ENCODE results near the gene YWHAH.
"Not testable (repeated sequence)": the region's sequence is repeated elsewhere in the genome, so short reads cannot be mapped to it uniquely, and the experiment has no call there.

YWHAH gene

DNA sequence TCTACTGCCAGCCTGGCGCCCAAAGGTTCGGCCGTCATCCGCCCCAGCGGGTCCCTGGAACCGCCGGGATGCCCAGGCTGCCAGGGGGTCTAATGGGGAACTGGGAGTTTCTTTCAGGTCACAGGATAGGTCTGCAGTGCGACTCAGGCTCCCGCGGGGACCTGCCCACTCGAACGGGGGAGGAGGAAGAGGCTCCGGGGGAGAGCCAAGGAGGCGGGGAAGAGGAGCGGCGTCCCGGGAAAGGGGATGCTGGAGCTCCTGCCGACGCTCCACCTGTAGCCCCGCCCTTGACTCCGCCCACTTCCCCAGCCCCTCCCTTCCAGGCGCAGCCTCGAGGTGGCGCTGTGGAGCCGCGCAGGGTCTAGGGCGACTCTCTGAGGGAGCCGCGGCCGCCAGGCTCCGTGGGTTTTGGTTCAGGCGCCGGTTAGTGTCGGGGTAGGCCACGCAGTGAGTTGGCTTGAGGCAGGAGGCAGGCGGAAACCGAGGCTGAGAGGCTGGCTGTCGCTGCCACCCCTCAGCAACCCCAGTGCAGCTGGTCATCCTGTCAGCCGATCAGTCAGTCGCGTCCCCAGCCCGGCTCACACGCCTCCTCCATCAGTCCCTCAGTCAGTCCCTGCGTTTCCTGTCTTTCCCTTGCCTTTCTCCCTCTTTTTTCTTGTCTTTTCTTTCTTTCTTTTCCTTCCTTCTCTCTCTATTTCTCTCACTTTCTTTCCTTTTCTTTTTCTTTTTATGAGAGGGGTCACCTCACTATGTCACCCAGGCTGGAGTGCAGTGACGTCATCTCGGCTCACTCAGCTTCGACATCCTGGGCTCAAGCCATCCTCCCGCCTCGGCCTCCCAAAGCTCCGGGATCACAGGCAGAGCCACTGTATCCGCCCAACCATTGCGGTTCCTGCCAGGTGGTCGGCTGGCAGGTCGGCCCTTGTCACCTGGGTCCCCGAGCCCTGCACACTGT is 26.4 kb downstream of the YWHAH start:
- H3K27ac ChIP-seq = peak overlapping the region in 2 of 21 experiments; percentile 29 to 35

DNA sequence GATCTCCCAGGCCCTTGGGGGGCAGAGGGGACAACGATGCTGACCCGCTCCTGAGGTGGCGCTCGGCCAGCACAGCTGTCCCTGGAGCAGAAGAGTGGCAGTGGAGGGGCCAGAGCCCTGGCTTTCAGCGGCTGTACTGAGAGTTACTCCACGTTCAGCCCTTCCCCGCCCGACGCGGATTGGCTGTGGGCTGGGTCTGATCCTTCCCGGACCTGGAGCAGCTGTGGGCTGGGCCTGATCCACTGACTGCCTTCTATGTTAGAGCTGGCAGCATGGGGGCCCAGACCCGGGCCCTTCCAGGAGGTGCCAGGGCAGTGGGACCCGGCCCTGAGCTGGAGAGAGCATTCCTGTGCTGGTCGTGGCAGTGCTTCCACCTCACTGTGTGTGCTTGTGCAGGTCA is 27.8 kb downstream of the YWHAH start:
- Histone ChIP-seq H3K4me3 (no peak overlapping the region), H3K27ac (no peak overlapping the region)

More for the DNA sequence above, 26.4 kb downstream of the YWHAH start:
- H3K4me3 ChIP-seq = peak overlapping the region; percentile 4 to 33 (median 25)

DNA sequence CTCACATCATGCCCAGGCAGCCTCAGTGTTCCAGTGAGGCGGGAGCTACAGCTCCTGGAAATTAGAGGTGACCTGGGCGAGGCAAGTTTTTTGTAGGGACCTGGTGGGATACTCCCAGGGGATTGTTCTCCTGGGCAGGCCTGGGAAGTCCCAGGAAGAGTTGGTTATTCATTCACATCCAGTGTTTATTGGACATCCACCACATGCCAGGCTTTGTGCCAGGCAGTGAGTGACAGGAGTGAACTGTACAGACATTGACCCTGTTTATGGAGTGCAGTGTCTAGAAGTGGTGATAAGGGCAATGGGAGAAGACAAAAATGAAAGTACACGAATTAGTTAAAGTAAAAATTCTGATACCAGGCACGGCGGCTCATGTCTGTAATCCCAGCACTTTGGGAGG is 29.4 kb downstream of the YWHAH start:
- no peak overlapping the region for H3K4me3 ChIP-seq
- H3K27ac ChIP-seq = no peak overlapping the region

DNA sequence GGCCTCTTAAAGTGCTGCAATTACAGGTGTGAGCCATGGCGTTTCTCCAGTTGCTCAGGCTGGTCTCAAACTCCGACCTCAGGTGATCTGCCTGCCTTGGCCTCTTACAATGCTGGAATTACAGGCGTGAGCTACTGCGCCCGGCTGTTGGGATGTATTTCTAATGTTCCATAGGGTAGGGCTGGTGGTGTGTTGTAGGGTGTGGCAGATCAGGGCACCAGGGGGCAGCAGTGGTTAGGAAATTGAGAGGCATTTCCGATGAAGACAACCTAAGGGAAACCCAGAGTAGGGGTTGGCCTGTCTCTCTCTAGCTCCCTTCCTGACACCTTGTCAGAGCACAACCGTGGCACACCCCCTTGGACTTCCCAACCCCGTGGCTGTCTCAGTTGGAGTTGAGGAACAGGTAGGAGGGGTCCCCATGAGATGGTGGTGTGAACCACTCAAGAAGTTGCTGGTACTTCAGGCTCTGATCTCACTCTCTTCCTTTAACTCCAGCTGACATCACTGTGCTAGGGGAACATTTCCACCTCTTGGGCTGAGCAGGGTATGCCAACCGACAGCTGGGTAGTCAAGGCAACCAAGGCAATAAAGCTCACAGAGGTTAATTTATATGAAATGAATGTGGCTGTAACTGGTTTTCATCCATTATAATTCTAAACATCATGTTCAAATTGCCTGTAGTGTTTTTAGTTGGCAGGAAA is 33.0 kb downstream of the YWHAH start:
- Histone ChIP-seq H3K27ac (no peak overlapping the region), H3K4me3 (no peak overlapping the region)

DNA sequence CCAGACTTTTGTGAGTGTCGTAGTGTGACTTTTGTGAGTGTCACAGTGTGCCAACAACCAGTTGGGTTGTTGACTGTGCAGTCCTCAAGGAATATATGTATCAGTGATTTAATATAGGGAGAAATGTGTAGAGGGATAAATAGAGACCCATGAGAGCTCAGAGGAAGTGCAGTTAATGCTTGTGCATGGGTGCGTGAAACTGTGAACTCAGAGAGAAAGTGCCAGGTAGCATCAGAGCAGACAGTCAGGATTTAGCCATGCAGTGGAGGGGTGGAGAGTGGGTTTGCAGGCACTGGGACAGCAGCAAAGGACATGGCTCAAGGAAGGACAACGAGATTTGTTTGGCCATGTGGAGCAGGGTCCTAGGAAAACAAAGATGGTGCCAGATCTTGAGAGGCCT is 33.6 kb downstream of the YWHAH start:
- H3K27ac ChIP-seq = no peak overlapping the region

DNA sequence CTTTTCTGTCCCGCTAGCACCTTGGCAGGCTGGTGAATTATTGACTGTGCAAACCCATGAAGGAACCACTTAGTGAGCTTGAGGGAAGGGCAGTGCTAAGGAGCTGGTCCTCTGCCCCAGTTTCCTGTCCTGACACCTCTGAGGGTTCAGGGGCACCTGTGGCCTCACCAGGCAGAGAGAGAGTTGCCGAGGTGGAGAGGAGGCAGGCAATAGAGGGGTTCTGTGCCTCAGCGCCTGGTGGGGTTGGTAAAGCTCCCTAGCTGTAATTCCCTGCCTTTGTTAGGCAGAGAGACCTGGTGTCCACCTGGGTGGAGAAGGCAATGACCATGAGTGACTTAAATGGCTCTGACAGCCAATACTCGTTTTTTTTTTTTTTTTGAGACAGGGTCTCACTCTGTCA is 36.3 kb downstream of the YWHAH start:
- H3K4me3 ChIP-seq = no peak overlapping the region
- H3K27ac ChIP-seq = no peak overlapping the region

More for the DNA sequence above, 33.6 kb downstream of the YWHAH start:
- H3K4me3 ChIP-seq = no peak overlapping the region

DNA sequence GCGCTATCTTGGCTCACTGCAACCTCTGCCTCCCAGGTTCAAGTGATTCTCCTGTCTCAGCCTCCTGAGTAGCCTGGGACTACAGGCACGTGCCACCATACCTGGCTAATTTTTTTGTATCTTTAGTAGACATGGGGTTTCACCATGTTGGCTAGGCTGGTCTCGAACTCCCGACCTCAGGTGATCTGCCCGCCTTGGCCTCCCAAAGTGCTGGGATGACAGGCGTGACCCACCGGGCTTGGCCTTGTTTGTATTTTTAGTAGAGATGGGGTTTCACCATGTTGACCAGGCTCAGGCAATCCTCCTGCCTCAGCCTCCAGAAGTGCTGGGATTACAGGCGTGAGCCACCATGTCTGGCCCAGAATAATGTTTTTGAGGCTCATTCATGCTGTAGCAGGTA is 37.6 kb downstream of the YWHAH start:
- H3K4me3 ChIP-seq, H3K27ac ChIP-seq: not testable (repeated sequence)

DNA sequence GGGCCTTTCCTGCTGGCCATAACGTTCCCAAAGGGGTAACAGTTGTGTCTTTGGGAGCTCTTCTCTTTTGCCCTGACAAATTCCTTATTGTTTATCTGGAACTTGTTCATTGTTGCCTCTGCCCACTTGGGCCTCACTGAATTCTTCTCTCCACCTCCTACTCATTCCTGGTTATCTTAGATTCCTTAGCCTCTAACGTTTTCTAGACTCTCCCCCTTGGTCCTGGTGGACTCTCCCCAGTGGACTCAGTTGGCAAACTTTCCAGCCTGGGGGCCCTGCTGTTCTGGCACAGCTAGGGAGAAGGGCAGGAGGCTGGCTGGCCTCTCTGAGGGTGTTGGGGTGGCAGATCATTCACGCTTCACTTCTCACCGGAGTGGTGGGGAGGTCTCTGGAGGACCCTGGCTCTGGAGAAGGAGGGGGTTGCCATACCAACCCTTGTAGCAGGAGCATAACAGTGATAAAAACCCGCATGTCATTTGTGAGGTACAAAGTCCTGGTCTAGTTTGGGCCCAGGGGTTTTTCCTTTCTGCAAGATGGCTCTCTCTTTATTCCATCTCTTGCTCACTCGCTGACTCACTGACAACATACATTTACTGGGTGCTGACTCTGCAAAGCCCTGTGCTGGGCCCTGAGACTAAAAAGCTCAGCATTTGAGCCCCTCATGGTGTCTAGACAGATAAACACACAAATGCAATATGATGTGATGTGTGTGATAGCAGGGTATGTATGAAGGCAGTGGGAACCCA is 39.7 kb downstream of the YWHAH start:
- Histone ChIP-seq H3K4me3 (no peak overlapping the region), H3K27ac (no peak overlapping the region)

DNA sequence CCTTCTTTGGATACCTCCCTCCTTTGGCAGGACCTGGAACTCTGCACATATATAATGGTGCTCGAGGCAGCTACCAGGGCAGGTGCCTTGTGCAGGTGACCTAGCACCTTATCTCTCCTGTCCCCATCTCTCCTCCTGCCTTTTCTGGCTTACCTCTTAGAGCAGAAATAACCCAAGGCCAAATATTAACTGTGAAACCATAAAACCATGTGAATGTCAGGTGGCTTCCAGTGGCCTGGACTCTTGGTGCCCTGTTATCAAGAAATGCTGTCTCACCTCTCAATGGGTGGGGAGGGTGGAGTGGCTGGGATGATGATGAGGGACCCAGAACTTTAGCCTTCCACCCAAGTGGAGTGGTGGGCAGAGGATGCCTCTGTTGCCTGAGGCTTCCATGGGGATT is 42.9 kb downstream of the YWHAH start:
- H3K27ac ChIP-seq = no peak overlapping the region
- H3K4me3 ChIP-seq = no peak overlapping the region

DNA sequence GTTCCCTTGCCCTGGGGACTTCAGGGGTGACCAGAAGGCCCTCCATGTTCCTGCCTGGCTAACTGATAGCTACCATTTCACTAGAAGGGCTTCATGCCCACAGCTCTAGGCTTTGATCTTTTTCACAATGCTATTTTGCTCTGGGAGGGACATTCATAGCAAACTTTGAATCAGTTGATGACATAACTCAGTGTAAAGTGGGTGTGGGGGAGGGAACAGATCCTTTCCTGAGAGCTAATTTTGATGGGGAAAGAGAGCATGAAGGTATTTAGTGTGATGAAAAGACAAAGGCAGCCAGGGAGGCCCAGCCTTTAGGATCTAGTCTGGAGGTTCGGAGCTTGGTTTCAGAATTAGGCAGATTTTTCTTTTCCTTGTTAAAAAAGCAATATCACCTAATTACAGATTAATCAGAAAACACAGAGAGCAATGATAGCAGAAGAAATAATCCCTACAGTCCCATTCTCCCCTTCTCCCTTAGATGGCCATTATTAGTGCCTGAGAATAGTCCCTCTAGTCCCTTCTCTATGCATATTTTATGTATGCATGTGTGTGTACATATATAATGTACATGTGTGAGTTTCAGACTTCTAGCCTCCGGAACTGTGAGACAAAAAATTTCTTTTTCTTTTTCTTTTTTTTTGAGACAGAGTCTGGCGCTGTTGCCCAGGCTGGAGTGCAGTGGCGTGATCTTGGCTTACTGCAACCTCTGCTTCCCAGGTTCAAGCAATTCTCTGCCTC is 46.9 kb downstream of the YWHAH start:
- Histone ChIP-seq H3K27ac (no peak overlapping the region), H3K4me3 (no peak overlapping the region)

DNA sequence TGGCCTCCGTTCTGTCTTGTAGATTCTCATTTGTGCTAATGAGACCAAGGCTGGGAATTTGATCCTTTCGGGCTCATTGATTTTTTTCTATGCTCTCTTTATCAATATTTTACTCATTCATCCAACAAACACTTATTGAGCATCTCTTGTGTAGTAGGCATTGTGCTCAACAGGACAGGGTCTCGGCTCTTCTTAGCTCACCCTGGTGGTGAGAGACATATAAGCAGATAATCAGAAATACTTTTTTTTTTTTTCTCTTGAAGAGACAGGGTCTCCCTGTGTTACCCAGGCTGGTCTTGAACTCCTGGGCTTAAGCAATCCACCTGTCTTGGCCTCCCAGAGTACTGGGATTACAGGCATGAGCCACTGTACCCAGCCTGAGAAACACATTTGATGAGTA is 50.7 kb downstream of the YWHAH start:
- Histone ChIP-seq H3K4me3 (no peak overlapping the region), H3K27ac (no peak overlapping the region)

DNA sequence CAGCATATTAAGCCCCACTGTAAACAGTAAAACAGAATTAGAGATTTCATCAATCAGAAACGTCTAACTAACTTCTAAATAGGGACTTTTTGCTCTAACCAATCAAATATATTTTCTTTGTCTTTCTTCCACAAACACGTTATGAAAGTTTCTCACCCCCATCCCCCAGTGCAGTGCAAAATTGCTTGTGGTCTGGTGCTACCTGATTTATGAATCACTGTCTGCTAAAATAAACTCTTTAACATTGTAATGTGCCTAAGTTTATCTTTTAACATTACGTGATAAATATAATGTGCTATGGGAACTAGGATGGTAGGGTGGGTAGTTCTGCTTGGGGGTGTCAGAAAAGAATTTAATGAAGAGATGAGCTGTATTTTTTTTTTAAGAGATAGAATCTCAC is 51.5 kb downstream of the YWHAH start:
- H3K4me3 ChIP-seq = no peak overlapping the region
- H3K27ac ChIP-seq = no peak overlapping the region

DNA sequence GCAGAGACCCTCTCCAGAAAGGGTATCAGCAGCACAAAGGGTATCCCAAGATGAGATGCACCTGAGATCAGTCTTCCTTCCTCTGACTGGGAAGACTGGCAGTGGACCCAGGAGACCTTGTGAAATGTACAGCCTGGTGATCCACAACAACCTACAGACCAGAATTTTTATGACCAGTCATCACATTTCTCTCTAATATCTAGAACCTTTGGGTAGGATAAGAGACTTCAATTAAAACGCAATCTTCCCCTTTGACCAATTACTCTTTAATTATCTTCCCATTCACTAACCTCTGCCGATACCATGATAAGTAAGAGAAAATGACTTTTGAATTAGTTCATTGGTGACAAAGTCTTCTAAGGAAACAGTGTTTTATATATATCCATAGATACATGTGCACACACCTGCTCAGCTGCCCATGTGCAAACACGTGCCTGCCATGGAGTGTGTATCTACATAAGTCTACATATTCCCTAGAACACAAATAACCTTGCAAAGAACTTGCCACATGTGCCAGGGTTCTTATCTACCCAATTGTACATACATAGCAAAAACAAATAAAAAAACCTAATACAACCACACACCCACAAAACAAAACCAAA is 54.5 kb downstream of the YWHAH start:
- Histone ChIP-seq H3K4me3 (no peak overlapping the region), H3K27ac (no peak overlapping the region)

DNA sequence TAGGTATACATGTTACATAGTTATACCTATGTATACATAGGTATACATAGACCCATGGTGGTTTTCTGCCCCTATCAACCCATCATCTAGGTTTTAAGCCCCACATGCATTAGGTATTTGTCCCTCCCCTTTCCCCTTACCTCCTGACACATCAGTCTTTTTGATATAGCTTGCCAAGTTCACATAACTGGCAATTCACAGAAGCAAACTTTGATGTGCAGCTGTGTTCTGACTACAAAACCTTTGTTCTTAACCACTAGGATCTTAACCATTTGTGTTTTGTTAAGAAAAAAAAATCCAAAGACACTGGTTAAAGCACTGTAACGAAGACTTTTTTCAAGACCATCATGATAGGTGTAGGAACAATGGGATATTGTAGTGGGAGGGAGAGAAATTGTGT is 55.8 kb downstream of the YWHAH start:
- no peak overlapping the region for H3K4me3 ChIP-seq
- no peak overlapping the region for H3K27ac ChIP-seq

DNA sequence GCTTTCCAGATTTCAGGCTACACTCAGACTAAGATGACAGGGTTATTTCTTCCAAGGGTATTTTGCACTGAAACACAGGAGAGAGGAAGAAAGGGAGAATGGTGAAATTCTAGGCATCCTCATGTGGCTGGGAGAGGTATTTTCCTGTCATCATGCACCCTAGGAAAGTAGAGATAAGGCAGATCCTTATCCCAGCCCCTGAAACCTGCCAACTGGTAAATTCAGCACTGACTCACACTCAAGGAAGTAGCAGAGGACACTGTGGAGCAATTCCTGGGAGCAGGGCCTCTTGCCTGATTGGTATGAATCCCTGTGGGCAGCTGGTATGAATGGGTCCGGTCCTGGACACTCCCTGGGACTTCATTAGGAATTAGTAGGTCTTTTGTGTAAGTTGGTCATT is 61.1 kb downstream of the YWHAH start:
- Histone ChIP-seq H3K4me3 (no peak overlapping the region), H3K27ac (no peak overlapping the region)

Data from skin epidermis (tissue), 12 donors.